Astrocyte (in vitro differentiated cells and primary cell): ENCODE results near the gene INO80. TPM values are rescaled to one million over a fixed set of nuclear protein-coding genes. Genes with fewer than 3 reads are reported as not detected.

Source experiments
- DNase-seq: peaks from one replicate; pipeline ENCODE4 v3.0.0-alpha.2; 2010; ENCODE audit warnings: low read depth
- FAIRE-seq: peaks from 2 replicates; lab custom pipeline; 2011; peaks lifted over from hg19 to GRCh38; lab: Jason Lieb, UNC
- H2AFZ ChIP-seq: 2 replicates; pipeline ENCODE4 v1.6.0; 2012; ENCODE audit warnings: low read depth, low read length, inconsistent platforms
- H3K27ac ChIP-seq: 2 replicates; pipeline ENCODE4 v1.5.1; 2011; ENCODE audit warnings: low read depth, low read length, inconsistent platforms
- H3K27me3 ChIP-seq: 2 replicates; pipeline ENCODE4 v1.6.0; 2011; ENCODE audit warnings: low read length, inconsistent platforms; ENCODE audit not compliant: insufficient read depth
- H3K36me3 ChIP-seq: 2 replicates; pipeline ENCODE4 v1.5.1; 2011; ENCODE audit warnings: low read length, inconsistent platforms; ENCODE audit not compliant: insufficient read depth
- H3K4me1 ChIP-seq: 2 replicates; pipeline ENCODE4 v1.5.1; 2011; ENCODE audit warnings: low read length, inconsistent platforms; ENCODE audit not compliant: insufficient read depth
- H3K4me2 ChIP-seq: 2 replicates; pipeline ENCODE4 v1.6.0; 2012; ENCODE audit warnings: low read length, inconsistent platforms
- H3K4me3 ChIP-seq: 2 replicates; pipeline ENCODE4 v1.5.1; 2011; ENCODE audit warnings: low read depth, mild to moderate bottlenecking, low read length, inconsistent platforms; ENCODE audit not compliant: insufficient read depth
- H3K79me2 ChIP-seq: 2 replicates; pipeline ENCODE4 v1.6.0; 2012; ENCODE audit warnings: mild to moderate bottlenecking, low read length, inconsistent platforms; ENCODE audit not compliant: insufficient read depth
- H3K9ac ChIP-seq: 2 replicates; pipeline ENCODE4 v1.6.0; 2012; ENCODE audit warnings: mild to moderate bottlenecking, low read length, inconsistent platforms
- H3K9me3 ChIP-seq: 2 replicates; pipeline ENCODE4 v1.5.1; 2012; ENCODE audit warnings: low read depth, mild to moderate bottlenecking, low read length, inconsistent platforms; ENCODE audit not compliant: insufficient read depth
- H4K20me1 ChIP-seq: 2 replicates; pipeline ENCODE4 v1.6.0; 2012; ENCODE audit warnings: low read length, inconsistent platforms; ENCODE audit not compliant: insufficient read depth
- H3K27ac Mint-ChIP-seq: one replicate; pipeline ENCODE4 v1.8.0; 2021; ENCODE audit warnings: mild to moderate bottlenecking, mixed read lengths; ENCODE audit not compliant: unreplicated experiment
- H3K27me3 Mint-ChIP-seq: one replicate; pipeline ENCODE4 v1.8.0; 2021; ENCODE audit warnings: low read depth, mixed read lengths; ENCODE audit not compliant: unreplicated experiment
- H3K36me3 Mint-ChIP-seq: one replicate; pipeline ENCODE4 v1.8.0; 2021; ENCODE audit warnings: low read depth, mixed read lengths; ENCODE audit not compliant: unreplicated experiment
- H3K4me1 Mint-ChIP-seq: one replicate; pipeline ENCODE4 v1.8.0; 2021; ENCODE audit warnings: low read depth, mixed read lengths; ENCODE audit not compliant: unreplicated experiment
- H3K4me3 Mint-ChIP-seq: one replicate; pipeline ENCODE4 v1.8.0; 2021; ENCODE audit warnings: mild to moderate bottlenecking, moderate library complexity, mixed read lengths; ENCODE audit not compliant: unreplicated experiment
- H3K9me3 Mint-ChIP-seq: one replicate; pipeline ENCODE4 v1.8.0; 2021; ENCODE audit warnings: mild to moderate bottlenecking, mixed read lengths; ENCODE audit not compliant: unreplicated experiment
- EZH2 ChIP-seq: IDR thresholded peaks from 2 replicates; pipeline ENCODE4 v1.6.1; 2012; ENCODE audit warnings: mild to moderate bottlenecking, low read length, inconsistent platforms; ENCODE audit not compliant: insufficient read depth
- total RNA-seq: library from RNA; stranded (reverse); gene quantifications from 2 replicates; pipeline ENCODE4 v1.2.1, GENCODE V29; 2021
- TF ChIP-seq, protein P1 (sequence below): IDR thresholded peaks from 2 replicates; pipeline ENCODE4 v1.5.1; 2011; ENCODE audit warnings: low read depth, mild to moderate bottlenecking, inconsistent platforms, low read length, moderate library complexity; ENCODE audit not compliant: insufficient read depth

INO80 gene
- total RNA-seq, 1 donor from 2014 or later: 17.3 TPM

- TF ChIP-seq, protein P1, sequence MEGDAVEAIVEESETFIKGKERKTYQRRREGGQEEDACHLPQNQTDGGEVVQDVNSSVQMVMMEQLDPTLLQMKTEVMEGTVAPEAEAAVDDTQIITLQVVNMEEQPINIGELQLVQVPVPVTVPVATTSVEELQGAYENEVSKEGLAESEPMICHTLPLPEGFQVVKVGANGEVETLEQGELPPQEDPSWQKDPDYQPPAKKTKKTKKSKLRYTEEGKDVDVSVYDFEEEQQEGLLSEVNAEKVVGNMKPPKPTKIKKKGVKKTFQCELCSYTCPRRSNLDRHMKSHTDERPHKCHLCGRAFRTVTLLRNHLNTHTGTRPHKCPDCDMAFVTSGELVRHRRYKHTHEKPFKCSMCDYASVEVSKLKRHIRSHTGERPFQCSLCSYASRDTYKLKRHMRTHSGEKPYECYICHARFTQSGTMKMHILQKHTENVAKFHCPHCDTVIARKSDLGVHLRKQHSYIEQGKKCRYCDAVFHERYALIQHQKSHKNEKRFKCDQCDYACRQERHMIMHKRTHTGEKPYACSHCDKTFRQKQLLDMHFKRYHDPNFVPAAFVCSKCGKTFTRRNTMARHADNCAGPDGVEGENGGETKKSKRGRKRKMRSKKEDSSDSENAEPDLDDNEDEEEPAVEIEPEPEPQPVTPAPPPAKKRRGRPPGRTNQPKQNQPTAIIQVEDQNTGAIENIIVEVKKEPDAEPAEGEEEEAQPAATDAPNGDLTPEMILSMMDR: no peak
These were observed 126.0 kb downstream of the INO80 start for GRCh38 chr15:40990080-40990479.

DNA sequence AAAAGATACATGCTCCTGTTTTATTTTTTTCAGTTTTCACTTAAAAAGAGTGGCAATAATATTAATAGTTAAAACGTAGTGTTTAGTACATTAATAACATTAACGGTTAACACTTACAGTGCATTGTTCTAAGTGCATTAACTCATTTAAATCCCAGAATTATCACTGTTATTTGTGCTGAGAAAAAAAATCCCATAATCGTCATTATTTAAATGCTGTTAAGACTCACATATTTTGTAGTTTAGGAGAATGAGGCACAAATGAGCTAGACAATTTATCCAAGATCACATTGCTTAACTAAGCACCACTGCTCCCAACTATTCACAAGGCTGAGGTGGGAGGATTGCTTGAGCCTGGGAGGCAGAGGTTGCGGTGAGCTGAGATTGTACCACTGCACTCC, 127.9 kb downstream of the INO80 start:
- Histone ChIP-seq H3K4me3 (no peak overlapping the region), H2AFZ (no peak overlapping the region), H3K27ac (no peak overlapping the region), H3K27me3 (no peaks in the 10 kb centered on the region), H3K4me1 (peaks cover 30% of the 10 kb centered on the region), H3K79me2 (peaks cover 3% of the 10 kb centered on the region), H3K36me3 (peaks cover 44% of the 10 kb centered on the region), H3K9me3 (no peaks in the 10 kb centered on the region), H4K20me1 (no peaks in the 10 kb centered on the region), H3K9ac (no peak overlapping the region), H3K4me2 (no peak overlapping the region)
- TF ChIP-seq EZH2: no peak
- TF ChIP-seq, protein P1: no peak
- H3K9me3 Mint-ChIP-seq: no peaks in the 10 kb centered on the region
- DNase-seq (no peak), FAIRE-seq (no peak)
- peaks cover 33% of the 10 kb centered on the region for H3K36me3 Mint-ChIP-seq
- H3K27me3 Mint-ChIP-seq: no peaks in the 10 kb centered on the region
- H3K27ac Mint-ChIP-seq: no peak overlapping the region
- no peak overlapping the region for H3K4me3 Mint-ChIP-seq
- H3K4me1 Mint-ChIP-seq: peaks cover 50% of the 10 kb centered on the region

More at GRCh38 chr15:40990080-40990479, 126.0 kb downstream of the INO80 start:
- Histone ChIP-seq H3K27ac (no peak overlapping the region), H3K9me3 (no peaks in the 10 kb centered on the region), H3K4me2 (no peak overlapping the region), H3K9ac (no peak overlapping the region), H3K4me3 (no peak overlapping the region), H3K4me1 (peaks cover 10% of the 10 kb centered on the region), H3K79me2 (peaks cover 3% of the 10 kb centered on the region), H3K27me3 (no peaks in the 10 kb centered on the region), H4K20me1 (no peaks in the 10 kb centered on the region), H2AFZ (no peak overlapping the region), H3K36me3 (peaks cover 40% of the 10 kb centered on the region)
- no peaks in the 10 kb centered on the region for H3K27me3 Mint-ChIP-seq
- no peak overlapping the region for H3K4me3 Mint-ChIP-seq
- DNase-seq (no peak), FAIRE-seq (no peak)
- peaks cover 27% of the 10 kb centered on the region for H3K36me3 Mint-ChIP-seq
- H3K4me1 Mint-ChIP-seq: peaks cover 32% of the 10 kb centered on the region
- peak overlapping the region; percentile 38 for H3K27ac Mint-ChIP-seq
- H3K9me3 Mint-ChIP-seq: no peaks in the 10 kb centered on the region

DNA sequence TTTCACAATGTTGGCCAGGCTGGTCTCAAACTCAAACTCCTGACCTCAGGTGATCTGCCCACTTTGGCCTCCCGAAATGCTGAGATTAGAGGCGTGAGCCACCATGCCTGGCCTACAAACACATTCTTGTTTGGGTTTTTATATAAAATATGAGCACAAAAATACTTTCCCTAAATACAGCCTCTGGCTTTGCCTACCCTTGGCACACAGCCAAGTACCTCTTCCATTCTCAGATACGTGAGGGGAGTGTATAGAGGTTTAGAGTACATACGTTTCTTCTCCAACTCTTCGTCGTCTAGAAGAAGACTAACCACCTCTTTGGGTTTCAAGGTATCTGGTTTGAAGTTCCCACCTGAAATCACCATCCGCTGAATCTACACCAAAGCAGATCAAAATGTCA, 129.3 kb downstream of the INO80 start:
- Mint-ChIP-seq H3K9me3 (no peaks in the 10 kb centered on the region), H3K4me1 (peaks cover 62% of the 10 kb centered on the region), H3K27ac (no peak overlapping the region), H3K4me3 (no peak overlapping the region), H3K36me3 (peaks cover 35% of the 10 kb centered on the region), H3K27me3 (no peaks in the 10 kb centered on the region)
- no peak for FAIRE-seq
- H3K9me3 ChIP-seq: no peaks in the 10 kb centered on the region
- H3K4me2 ChIP-seq: no peak overlapping the region
- H3K79me2 ChIP-seq: peaks cover 3% of the 10 kb centered on the region
- H3K9ac ChIP-seq: no peak overlapping the region
- H4K20me1 ChIP-seq: no peaks in the 10 kb centered on the region
- H3K4me3 ChIP-seq: no peak overlapping the region
- H3K27ac ChIP-seq: no peak overlapping the region
- H3K36me3 ChIP-seq: peaks cover 46% of the 10 kb centered on the region
- peaks cover 40% of the 10 kb centered on the region for H3K4me1 ChIP-seq
- TF ChIP-seq, protein P1: no peak
- no peak for TF ChIP-seq EZH2
- DNase-seq: no peak
- no peak overlapping the region for H2AFZ ChIP-seq
- no peaks in the 10 kb centered on the region for H3K27me3 ChIP-seq
